GM18511 (cell line): ENCODE measurements around the gene SMAD2.

Experiments used
- ATAC-seq: cut with Tn5 transposase; IDR thresholded peaks from one replicate; pipeline ENCODE4 v1.9.1; 2021; ENCODE audit warnings: mild to moderate bottlenecking, moderate library complexity; ENCODE audit not compliant: unreplicated experiment

The SMAD2 gene

DNA sequence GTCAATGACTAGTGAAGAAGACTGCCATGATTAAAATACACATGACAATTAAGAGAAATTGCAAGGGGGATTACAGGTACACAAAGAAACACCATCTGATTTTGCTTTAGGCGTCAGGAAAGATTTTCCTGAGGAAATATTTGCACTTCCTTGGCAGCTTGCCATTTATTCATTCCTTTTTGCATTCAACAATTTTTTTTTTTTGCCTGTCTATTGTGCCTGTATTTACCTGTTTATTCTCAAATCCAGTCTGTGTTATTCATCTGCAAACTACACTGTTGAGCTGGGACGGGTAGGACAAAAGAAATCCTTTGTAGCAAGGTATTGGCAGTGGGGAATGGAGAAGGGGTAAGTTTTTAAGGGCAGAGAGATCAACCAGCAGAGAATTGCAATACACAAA lies 31.8 kb downstream of the SMAD2 start:
- no peak for ATAC-seq

- no peak for ATAC-seq
Measured at GRCh38 chr18:47898055-47898454, 32.4 kb downstream of the SMAD2 start.

GRCh38 chr18:47895565-47896250 lies 34.8 kb downstream of the SMAD2 start:
- ATAC-seq, result no peak

- no peak for ATAC-seq
Measured at GRCh38 chr18:47893939-47894699, 36.3 kb downstream of the SMAD2 start.

DNA sequence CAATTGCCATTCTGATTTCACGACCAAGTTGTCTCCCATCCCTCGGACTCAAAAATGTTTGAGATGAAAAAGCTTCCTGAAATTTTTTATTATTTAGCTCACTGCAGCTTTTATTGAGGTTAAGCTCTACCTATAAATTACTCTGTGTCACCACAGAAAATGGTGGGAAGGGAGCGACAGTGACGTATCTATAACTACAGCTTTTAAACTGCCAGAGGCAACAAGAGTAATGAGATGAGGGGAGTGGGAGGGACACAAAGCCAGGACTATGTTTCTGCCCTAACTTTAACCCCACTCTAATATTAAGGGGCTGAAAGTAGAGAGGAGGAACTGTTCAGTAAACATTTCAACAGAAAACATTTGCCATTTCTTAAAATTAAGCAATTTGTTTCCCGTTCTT lies 37.4 kb downstream of the SMAD2 start:
- no peak for ATAC-seq

DNA sequence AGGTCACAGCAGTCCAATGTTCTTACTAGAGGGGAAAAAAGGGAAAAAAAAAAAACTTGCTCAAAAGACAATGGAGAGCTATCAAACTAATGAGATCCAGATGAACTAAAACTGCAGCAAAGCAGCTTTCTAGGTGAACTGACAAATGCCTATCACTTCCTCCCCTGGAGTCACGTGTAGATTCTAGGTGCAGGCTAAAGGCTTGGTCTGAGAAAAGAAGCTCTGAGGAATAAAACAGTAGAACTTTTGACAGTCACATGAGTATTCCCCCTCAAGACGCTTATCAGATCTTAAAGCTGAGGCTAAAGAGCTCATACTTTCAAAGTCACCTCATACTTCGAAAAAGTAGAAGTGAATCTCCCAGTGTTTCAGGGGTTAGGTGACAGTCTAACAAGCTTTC lies 42.3 kb downstream of the SMAD2 start:
- no peak for ATAC-seq

GRCh38 chr18:47887227-47887626 lies 43.2 kb downstream of the SMAD2 start:
- no peak for ATAC-seq

DNA sequence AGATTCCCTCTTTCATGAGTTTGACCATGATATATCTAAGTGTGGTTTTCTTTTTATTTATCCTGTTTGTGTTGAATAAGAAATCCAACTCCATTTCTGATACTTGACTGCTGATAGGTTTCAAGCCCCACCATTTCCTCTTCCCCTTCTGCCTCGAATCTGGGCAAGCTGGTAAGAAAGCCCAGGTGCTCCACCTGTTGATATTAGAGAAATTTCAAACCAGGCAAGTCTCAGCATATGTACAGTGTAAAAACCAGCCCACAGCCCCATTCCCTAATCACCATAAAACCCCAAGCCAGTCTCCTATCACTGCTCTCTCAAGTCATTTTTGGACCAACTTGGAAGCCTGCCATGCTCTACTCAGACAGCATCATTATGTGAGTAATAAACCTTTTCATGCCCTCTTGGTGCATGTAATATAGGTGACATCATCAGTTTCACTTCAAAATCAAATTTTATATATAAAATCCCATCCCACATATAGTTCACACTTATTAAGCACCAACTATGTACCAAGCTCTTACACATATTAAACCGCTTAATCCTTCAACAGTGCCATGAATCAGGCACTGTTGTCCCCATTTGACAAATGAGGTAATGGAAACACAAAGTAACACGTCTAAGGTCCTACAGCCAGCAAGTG lies 46.6 kb downstream of the SMAD2 start:
- no peak for ATAC-seq

DNA sequence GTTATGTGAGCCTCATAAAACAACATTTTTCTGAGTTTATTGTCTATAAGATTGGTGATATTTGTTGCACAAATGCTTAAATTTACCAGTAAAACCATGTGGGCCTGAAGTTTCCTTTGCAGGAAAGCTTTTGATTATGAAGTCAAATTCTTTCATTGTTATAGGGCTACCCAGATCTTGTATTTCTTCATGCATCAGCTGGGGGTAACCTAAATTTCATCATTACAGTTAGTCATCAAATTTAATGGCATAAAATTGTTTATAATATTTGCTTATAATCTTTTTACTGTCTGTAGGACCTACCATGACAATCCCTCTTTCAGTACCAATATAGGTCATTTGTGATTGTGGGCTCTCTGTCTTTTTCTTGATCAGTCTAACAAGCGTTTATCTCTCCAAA lies 47.8 kb downstream of the SMAD2 start:
- ATAC-seq, result no peak

DNA sequence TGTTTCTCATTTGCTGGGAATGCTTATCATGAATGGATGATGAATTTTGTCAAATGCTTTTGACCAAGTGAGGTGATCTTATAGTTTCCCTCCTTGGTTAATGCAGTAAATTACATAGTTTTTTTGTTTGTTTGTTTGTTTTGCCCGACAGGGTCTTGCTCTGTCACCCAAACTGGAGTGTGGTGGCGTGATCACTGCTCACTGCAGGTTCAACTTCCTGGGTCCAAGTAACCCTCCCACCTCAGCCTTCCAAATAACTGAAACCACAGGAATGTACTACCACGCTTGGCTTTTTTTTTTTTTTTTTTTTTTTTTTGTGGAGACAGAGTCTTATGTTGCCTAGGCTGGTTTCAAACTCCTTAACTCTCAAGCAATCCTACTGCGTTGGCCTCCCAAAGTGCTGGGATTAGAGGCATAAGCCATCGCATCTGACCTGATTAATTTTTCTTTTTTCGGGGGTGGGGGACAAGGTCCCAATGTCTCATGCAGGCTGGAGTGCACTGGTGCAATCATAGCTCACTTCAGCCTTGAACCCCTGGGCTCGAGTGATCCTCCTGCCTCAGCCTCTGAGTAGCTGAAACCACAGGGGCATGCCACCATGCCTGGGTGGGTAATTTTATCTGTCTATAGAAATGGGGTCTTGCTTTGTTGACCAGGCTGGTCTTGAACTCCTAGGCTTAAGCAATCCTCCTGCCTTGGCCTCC lies 48.6 kb downstream of the SMAD2 start:
- ATAC-seq, result no peak

- no peak for ATAC-seq
Measured at GRCh38 chr18:47881042-47881441, 49.4 kb downstream of the SMAD2 start.

DNA sequence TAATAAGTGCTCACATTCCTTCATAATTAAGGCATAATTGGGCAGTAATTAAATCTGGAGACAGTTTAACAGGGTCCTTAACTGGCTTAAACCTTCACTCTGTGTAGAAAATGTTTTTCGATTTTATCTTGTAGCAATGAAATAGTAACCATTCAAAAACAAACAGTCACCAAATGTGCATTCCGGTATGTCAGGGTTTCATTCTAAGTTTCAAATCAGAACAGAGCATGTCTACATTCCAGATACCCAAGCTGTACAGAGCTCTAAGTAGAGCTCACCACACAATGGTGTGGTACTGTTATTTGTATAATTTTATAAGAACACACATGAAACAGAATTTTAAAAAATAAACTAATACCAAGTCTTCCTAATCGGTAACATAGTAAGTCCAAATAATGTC lies 52.6 kb downstream of the SMAD2 start:
- ATAC-seq, result no peak

DNA sequence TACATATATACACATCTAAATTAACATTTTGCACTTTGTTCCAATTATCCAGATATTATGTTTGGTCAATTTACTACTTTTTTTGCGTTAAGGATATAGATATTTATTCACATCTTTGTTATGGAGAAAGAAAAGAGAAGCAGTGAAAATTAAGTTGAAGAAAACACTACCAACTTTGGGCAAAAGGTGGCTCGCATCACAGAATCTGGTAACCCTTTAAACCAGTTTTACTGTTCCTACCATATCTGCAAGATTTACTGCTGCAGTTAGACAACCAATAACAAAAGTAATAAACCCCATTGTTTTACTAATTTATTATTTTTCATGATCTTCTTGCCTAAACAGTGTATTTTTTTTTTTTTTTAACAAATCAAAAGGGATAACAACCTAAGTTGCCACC lies 53.6 kb downstream of the SMAD2 start:
- ATAC-seq, result no peak

- no peak for ATAC-seq
Measured at GRCh38 chr18:47873625-47874024, 56.8 kb downstream of the SMAD2 start.

- no peak for ATAC-seq
Measured at GRCh38 chr18:47872426-47872825, 58.0 kb downstream of the SMAD2 start.

DNA sequence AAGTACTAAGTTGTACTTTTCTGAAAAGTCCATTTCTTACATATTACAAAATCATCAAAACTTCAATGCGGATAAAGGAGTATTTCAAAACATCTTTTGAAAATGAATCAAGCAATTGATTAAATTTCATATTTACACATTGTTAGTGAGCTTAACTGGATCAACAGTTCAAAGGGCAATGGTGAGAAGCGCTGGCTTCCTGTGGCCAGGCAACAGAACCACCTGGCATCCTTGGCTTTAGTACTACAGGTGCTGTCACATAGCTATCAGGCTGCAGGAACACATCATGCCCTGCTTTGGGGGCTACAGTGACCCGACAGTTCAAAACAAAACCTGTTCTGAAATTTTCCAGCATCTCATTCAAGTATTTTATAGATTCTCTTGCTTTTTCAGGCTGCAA lies 59.2 kb downstream of the SMAD2 start:
- ATAC-seq, result no peak

DNA sequence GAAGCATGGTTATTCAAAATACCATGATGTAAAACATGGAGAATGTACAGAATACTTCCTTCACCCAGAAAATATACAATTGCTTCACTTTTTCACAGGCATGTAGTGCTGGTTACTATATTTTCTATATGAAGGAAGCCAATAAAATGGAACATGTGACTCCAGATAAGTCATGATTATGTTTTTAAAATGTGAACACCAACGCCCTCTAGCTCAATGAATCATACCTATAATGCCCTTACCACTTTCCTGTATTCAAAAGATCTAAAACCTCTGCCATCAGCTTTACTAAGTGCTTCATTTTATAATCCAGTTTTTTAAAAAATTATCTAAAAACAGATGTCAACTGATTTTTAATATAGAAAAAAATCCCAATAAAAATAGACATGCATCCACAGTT lies 59.9 kb downstream of the SMAD2 start:
- no peak for ATAC-seq

DNA sequence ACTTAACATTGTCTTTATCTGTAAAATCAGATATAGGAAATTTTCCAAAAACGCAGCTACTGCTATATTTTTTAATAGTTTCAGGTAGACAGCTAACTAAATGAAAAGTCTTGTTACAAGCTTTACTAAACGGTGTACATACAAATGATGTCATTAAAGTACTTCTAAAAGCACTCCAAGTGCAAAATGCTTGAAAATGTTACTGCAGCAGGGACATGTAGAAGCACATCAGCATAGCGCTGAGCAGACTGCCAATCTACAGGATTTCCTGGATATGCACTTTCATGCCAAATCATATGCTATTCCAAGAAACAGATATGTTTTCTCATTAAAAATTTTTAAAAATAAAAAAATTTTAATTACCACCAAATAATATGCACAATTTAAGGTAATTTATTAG lies 61.7 kb downstream of the SMAD2 start:
- ATAC-seq, result no peak

GRCh38 chr18:47865183-47865582 lies 65.3 kb downstream of the SMAD2 start:
- ATAC-seq, result no peak

DNA sequence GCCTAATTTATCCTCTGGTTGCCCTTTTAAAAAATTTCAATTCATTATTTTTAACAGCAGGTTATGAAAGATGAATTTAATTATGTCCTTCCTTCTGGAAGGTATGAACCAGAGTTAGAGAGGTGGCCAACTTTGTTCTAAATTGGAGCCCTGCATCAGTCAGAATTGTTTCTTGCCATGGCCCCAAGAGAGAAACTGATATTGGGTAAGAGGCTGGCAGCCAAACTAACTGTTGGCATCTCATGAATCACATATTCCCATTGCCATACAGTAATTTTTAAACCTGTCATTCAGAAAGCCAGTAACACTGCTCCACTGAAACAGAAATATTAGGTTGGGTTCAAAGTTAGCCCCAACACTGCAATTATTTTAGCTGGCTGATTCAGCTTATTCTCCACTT lies 67.4 kb downstream of the SMAD2 start:
- no peak for ATAC-seq

DNA sequence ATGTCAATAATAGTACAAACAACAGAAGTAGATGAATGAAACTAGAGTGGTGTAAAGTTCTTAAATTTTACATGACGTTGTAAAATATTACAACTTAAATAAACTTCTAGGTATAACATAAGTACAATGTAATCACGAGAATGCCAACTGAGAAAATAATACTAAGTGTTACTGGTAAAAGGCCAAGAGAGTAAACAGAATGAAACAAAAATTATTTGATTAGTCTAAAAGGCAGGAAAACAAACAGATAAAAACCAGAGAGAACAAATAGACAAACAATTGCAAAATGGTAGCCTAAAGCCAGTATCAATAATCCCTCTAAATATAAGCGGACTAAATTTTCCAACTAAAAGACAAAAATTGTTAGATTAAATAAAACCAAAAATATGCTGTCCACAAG lies 71.9 kb downstream of the SMAD2 start:
- no peak for ATAC-seq

DNA sequence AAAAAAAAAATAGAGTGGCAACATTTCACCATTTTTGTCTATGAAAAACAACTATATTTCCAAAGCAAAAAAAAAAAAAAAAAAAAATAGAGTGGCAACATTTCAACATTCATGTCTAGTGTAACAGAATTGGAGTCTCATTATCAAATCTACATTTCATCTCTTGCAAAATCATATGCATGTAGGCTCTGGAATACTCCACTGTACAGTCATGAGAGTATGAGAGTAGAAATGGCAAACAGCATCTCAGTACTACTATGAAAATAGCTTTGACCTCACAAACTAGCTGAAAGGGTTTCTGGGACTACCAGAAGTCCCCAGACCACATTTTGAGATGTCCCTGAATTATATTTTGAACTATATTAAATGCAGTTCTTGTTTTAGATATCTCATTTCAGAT lies 82.8 kb downstream of the SMAD2 start:
- no peak for ATAC-seq
